HG02870 (cell line): ENCODE results near the gene MAGEH1.
"Not testable (repeated sequence)": the region's sequence is repeated elsewhere in the genome, so short reads cannot be mapped to it uniquely, and the experiment has no call there.

Experiments used
- ATAC-seq: cut with Tn5 transposase; IDR thresholded peaks from one replicate; pipeline ENCODE4 v1.9.1; 2021; ENCODE audit warnings: mild to moderate bottlenecking, moderate library complexity; ENCODE audit not compliant: unreplicated experiment

MAGEH1 gene

GRCh38 chrX:55451990-55452832 lies at the start of gene MAGEH1:
Gene MAGEH1, plus strand, starts transcription at chrX:55452127. Its CDS starts 248 bp downstream, at chrX:55452375.
- peak; percentile 94 for ATAC-seq

- not testable (repeated sequence) for ATAC-seq
These were observed 24.8 kb upstream of the MAGEH1 start for GRCh38 chrX:55427079-55427478.

- not testable (repeated sequence) for ATAC-seq
These were observed 8.5 kb upstream of the MAGEH1 start for GRCh38 chrX:55443468-55443867.

GRCh38 chrX:55450259-55450658 lies 1.7 kb upstream of the MAGEH1 start:
- no peak for ATAC-seq

- no peak for ATAC-seq
These were observed 786 bp upstream of the MAGEH1 start for GRCh38 chrX:55451141-55451540.

- peak; percentile 14 for ATAC-seq
These were observed 319 bp upstream of the MAGEH1 start for GRCh38 chrX:55451626-55451989.

GRCh38 chrX:55452833-55453124 lies 852 bp downstream of the MAGEH1 start:
- peak; percentile 10 for ATAC-seq

- not testable (repeated sequence) for ATAC-seq
These were observed 3.8 kb downstream of the MAGEH1 start for GRCh38 chrX:55455708-55456107.

- ATAC-seq = not testable (repeated sequence)
These were observed 7.5 kb downstream of the MAGEH1 start for GRCh38 chrX:55459426-55459825.

- ATAC-seq = not testable (repeated sequence)
These were observed 8.0 kb downstream of the MAGEH1 start for GRCh38 chrX:55459926-55460325.

GRCh38 chrX:55464050-55464449 lies 12.1 kb downstream of the MAGEH1 start:
- ATAC-seq = not testable (repeated sequence)

GRCh38 chrX:55465108-55465507 lies 13.2 kb downstream of the MAGEH1 start:
- not testable (repeated sequence) for ATAC-seq

- ATAC-seq = not testable (repeated sequence)
These were observed 13.9 kb downstream of the MAGEH1 start for GRCh38 chrX:55465791-55466190.

GRCh38 chrX:55479956-55480355 lies 28.0 kb downstream of the MAGEH1 start:
- not testable (repeated sequence) for ATAC-seq

GRCh38 chrX:55480390-55481062 lies 28.6 kb downstream of the MAGEH1 start:
- no peak for ATAC-seq

GRCh38 chrX:55484948-55485347 lies 33.0 kb downstream of the MAGEH1 start:
- ATAC-seq = no peak

- no peak for ATAC-seq
These were observed 34.8 kb downstream of the MAGEH1 start for GRCh38 chrX:55486736-55487135.

- ATAC-seq = no peak
These were observed 35.2 kb downstream of the MAGEH1 start for GRCh38 chrX:55487143-55487542.

- ATAC-seq = peak; percentile 10
These were observed 36.2 kb downstream of the MAGEH1 start for GRCh38 chrX:55488006-55488592.

- ATAC-seq = peak; percentile 52
These were observed 36.8 kb downstream of the MAGEH1 start for GRCh38 chrX:55488593-55489313.

- ATAC-seq = peak; percentile 47
These were observed 37.5 kb downstream of the MAGEH1 start, which contains the start of gene USP51 for GRCh38 chrX:55489314-55490009. Gene USP51, minus strand, starts transcription at chrX:55489848. Its CDS starts 909 bp downstream, at chrX:55488939.
